ENCODE measurements around the gene DCDC1. TPM values are rescaled to one million over a fixed set of nuclear protein-coding genes. Genes with fewer than 3 reads are reported as not detected.

Gene DCDC1
- total and polyA plus RNA-seq, 2 donors, result 0.25 to 0.28 TPM

- no peaks in the 10 kb centered on the region for H3K36me3 ChIP-seq (ENCODE audit: control insufficient read depth in 2 of 2, insufficient read depth in 2 of 2, low read length in 1 of 2)
- H3K4me3 ChIP-seq (ENCODE audit: low read length in 2 of 2), result no peak overlapping the region
- no peaks in the 10 kb centered on the region for H3K9me3 ChIP-seq (ENCODE audit: control insufficient read depth in 2 of 2, insufficient read depth in 1 of 2, low read length in 1 of 2)
- H3K27me3 ChIP-seq (ENCODE audit: control insufficient read depth in 2 of 2, insufficient read depth in 1 of 2, low read length in 1 of 2), result no peaks in the 10 kb centered on the region
- no peak overlapping the region for H3K27ac ChIP-seq (ENCODE audit: low read depth in 1 of 2, low read length in 1 of 2)
- no peaks in the 10 kb centered on the region for H3K4me1 ChIP-seq (ENCODE audit: control insufficient read depth in 2 of 2, insufficient read depth in 2 of 2, low read length in 2 of 2)
- no peak for DNase-seq (ENCODE audit: low read depth in 6 of 9, low spot score in 9 of 9)
- WGBS, result 93% methylated on average over 6 of the region's 6 CpGs
Measured at GRCh38 chr11:31132531-31133421, 236.8 kb downstream of the DCDC1 start.

- no peak overlapping the region for H3K4me3 ChIP-seq (ENCODE audit: low read length in 2 of 2)
- no peaks in the 10 kb centered on the region for H3K36me3 ChIP-seq (ENCODE audit: control insufficient read depth in 2 of 2, insufficient read depth in 2 of 2, low read length in 1 of 2)
- no peaks in the 10 kb centered on the region for H3K27me3 ChIP-seq (ENCODE audit: control insufficient read depth in 2 of 2, insufficient read depth in 1 of 2, low read length in 1 of 2)
- no peaks in the 10 kb centered on the region for H3K4me1 ChIP-seq (ENCODE audit: control insufficient read depth in 2 of 2, insufficient read depth in 2 of 2, low read length in 2 of 2)
- no peaks in the 10 kb centered on the region for H3K9me3 ChIP-seq (ENCODE audit: control insufficient read depth in 2 of 2, insufficient read depth in 1 of 2, low read length in 1 of 2)
- no peak for DNase-seq (ENCODE audit: low read depth in 6 of 9, low spot score in 9 of 9)
- 40% methylated on average over 1 of the region's 1 CpG for WGBS
- no peak overlapping the region for H3K27ac ChIP-seq (ENCODE audit: low read depth in 1 of 2, low read length in 1 of 2)
Measured at GRCh38 chr11:31131760-31132159, 237.8 kb downstream of the DCDC1 start.

GRCh38 chr11:31127290-31127689 is 242.2 kb downstream of the DCDC1 start:
- Histone ChIP-seq H3K27me3 (ENCODE audit: control insufficient read depth in 2 of 2, insufficient read depth in 1 of 2, low read length in 1 of 2) (no peaks in the 10 kb centered on the region), H3K9me3 (ENCODE audit: control insufficient read depth in 2 of 2, insufficient read depth in 1 of 2, low read length in 1 of 2) (no peaks in the 10 kb centered on the region), H3K36me3 (ENCODE audit: control insufficient read depth in 2 of 2, insufficient read depth in 2 of 2, low read length in 1 of 2) (no peaks in the 10 kb centered on the region), H3K27ac (ENCODE audit: low read depth in 1 of 2, low read length in 1 of 2) (no peak overlapping the region), H3K4me3 (ENCODE audit: low read length in 2 of 2) (no peak overlapping the region), H3K4me1 (ENCODE audit: control insufficient read depth in 2 of 2, insufficient read depth in 2 of 2, low read length in 2 of 2) (no peaks in the 10 kb centered on the region)
- 81% methylated on average over 3 of the region's 3 CpGs for WGBS
- no peak for DNase-seq (ENCODE audit: low read depth in 6 of 9, low spot score in 9 of 9)

GRCh38 chr11:31120428-31120827 is 249.1 kb downstream of the DCDC1 start:
- WGBS, result 98% methylated on average over 1 of the region's 1 CpG
- H3K27ac ChIP-seq (ENCODE audit: low read depth in 1 of 2, low read length in 1 of 2), result no peak overlapping the region
- no peak overlapping the region for H3K4me3 ChIP-seq (ENCODE audit: low read length in 2 of 2)
- no peak for DNase-seq (ENCODE audit: low read depth in 6 of 9, low spot score in 9 of 9)
- no peaks in the 10 kb centered on the region for H3K9me3 ChIP-seq (ENCODE audit: control insufficient read depth in 2 of 2, insufficient read depth in 1 of 2, low read length in 1 of 2)
- no peaks in the 10 kb centered on the region for H3K27me3 ChIP-seq (ENCODE audit: control insufficient read depth in 2 of 2, insufficient read depth in 1 of 2, low read length in 1 of 2)
- H3K4me1 ChIP-seq (ENCODE audit: control insufficient read depth in 2 of 2, insufficient read depth in 2 of 2, low read length in 2 of 2), result no peaks in the 10 kb centered on the region
- no peaks in the 10 kb centered on the region for H3K36me3 ChIP-seq (ENCODE audit: control insufficient read depth in 2 of 2, insufficient read depth in 2 of 2, low read length in 1 of 2)

- 93% methylated on average over 6 of the region's 6 CpGs for WGBS
- H3K4me1 ChIP-seq (ENCODE audit: control insufficient read depth in 2 of 2, insufficient read depth in 2 of 2, low read length in 2 of 2), result no peaks in the 10 kb centered on the region
Measured at GRCh38 chr11:31118566-31118965, 251.0 kb downstream of the DCDC1 start.

GRCh38 chr11:31117038-31117437 is 252.5 kb downstream of the DCDC1 start:
- Histone ChIP-seq H3K27me3 (ENCODE audit: control insufficient read depth in 2 of 2, insufficient read depth in 1 of 2, low read length in 1 of 2) (no peaks in the 10 kb centered on the region), H3K27ac (ENCODE audit: low read depth in 1 of 2, low read length in 1 of 2) (no peak overlapping the region), H3K4me1 (ENCODE audit: control insufficient read depth in 2 of 2, insufficient read depth in 2 of 2, low read length in 2 of 2) (no peaks in the 10 kb centered on the region), H3K36me3 (ENCODE audit: control insufficient read depth in 2 of 2, insufficient read depth in 2 of 2, low read length in 1 of 2) (no peaks in the 10 kb centered on the region), H3K9me3 (ENCODE audit: control insufficient read depth in 2 of 2, insufficient read depth in 1 of 2, low read length in 1 of 2) (no peaks in the 10 kb centered on the region), H3K4me3 (ENCODE audit: low read length in 2 of 2) (no peak overlapping the region)
- no peak for DNase-seq (ENCODE audit: low read depth in 6 of 9, low spot score in 9 of 9)
- 88% methylated on average over 2 of the region's 2 CpGs for whole genome bisulfite sequencing

More at GRCh38 chr11:31118566-31118965, 251.0 kb downstream of the DCDC1 start:
- Histone ChIP-seq H3K4me3 (ENCODE audit: low read length in 2 of 2) (no peak overlapping the region), H3K36me3 (ENCODE audit: control insufficient read depth in 2 of 2, insufficient read depth in 2 of 2, low read length in 1 of 2) (no peaks in the 10 kb centered on the region), H3K27ac (ENCODE audit: low read depth in 1 of 2, low read length in 1 of 2) (no peak overlapping the region), H3K9me3 (ENCODE audit: control insufficient read depth in 2 of 2, insufficient read depth in 1 of 2, low read length in 1 of 2) (no peaks in the 10 kb centered on the region), H3K27me3 (ENCODE audit: control insufficient read depth in 2 of 2, insufficient read depth in 1 of 2, low read length in 1 of 2) (no peaks in the 10 kb centered on the region)
- no peak for DNase-seq (ENCODE audit: low read depth in 6 of 9, low spot score in 9 of 9)

GRCh38 chr11:31114442-31114841 is 255.1 kb downstream of the DCDC1 start:
- H3K27me3 ChIP-seq (ENCODE audit: control insufficient read depth in 2 of 2, insufficient read depth in 1 of 2, low read length in 1 of 2), result no peaks in the 10 kb centered on the region
- no peaks in the 10 kb centered on the region for H3K4me1 ChIP-seq (ENCODE audit: control insufficient read depth in 2 of 2, insufficient read depth in 2 of 2, low read length in 2 of 2)
- peak overlapping the region in 1 of 2 donors; percentile 58 for H3K27ac ChIP-seq (ENCODE audit: low read depth in 1 of 2, low read length in 1 of 2)
- 88% methylated on average over 2 of the region's 2 CpGs for WGBS
- peak in 1 of 9 donors; percentile 8 for DNase-seq (ENCODE audit: low read depth in 6 of 9, low spot score in 9 of 9)
- no peak overlapping the region for H3K4me3 ChIP-seq (ENCODE audit: low read length in 2 of 2)
- H3K36me3 ChIP-seq (ENCODE audit: control insufficient read depth in 2 of 2, insufficient read depth in 2 of 2, low read length in 1 of 2), result no peaks in the 10 kb centered on the region
- no peaks in the 10 kb centered on the region for H3K9me3 ChIP-seq (ENCODE audit: control insufficient read depth in 2 of 2, insufficient read depth in 1 of 2, low read length in 1 of 2)

- H3K9me3 ChIP-seq (ENCODE audit: control insufficient read depth in 2 of 2, insufficient read depth in 1 of 2, low read length in 1 of 2), result no peaks in the 10 kb centered on the region
- H3K27ac ChIP-seq (ENCODE audit: low read depth in 1 of 2, low read length in 1 of 2), result no peak overlapping the region
- H3K4me3 ChIP-seq (ENCODE audit: low read length in 2 of 2), result no peak overlapping the region
- 76% methylated on average over 4 of the region's 4 CpGs for WGBS
- no peaks in the 10 kb centered on the region for H3K36me3 ChIP-seq (ENCODE audit: control insufficient read depth in 2 of 2, insufficient read depth in 2 of 2, low read length in 1 of 2)
- no peaks in the 10 kb centered on the region for H3K27me3 ChIP-seq (ENCODE audit: control insufficient read depth in 2 of 2, insufficient read depth in 1 of 2, low read length in 1 of 2)
- DNase-seq (ENCODE audit: low read depth in 6 of 9, low spot score in 9 of 9), result peak in 1 of 9 donors; percentile 2
- no peaks in the 10 kb centered on the region for H3K4me1 ChIP-seq (ENCODE audit: control insufficient read depth in 2 of 2, insufficient read depth in 2 of 2, low read length in 2 of 2)
Measured at GRCh38 chr11:31110830-31111229, 258.7 kb downstream of the DCDC1 start.

GRCh38 chr11:31109446-31109845 is 260.1 kb downstream of the DCDC1 start:
- DNase-seq (ENCODE audit: low read depth in 6 of 9, low spot score in 9 of 9), result no peak
- Histone ChIP-seq H3K9me3 (ENCODE audit: control insufficient read depth in 2 of 2, insufficient read depth in 1 of 2, low read length in 1 of 2) (no peaks in the 10 kb centered on the region), H3K36me3 (ENCODE audit: control insufficient read depth in 2 of 2, insufficient read depth in 2 of 2, low read length in 1 of 2) (no peaks in the 10 kb centered on the region), H3K27ac (ENCODE audit: low read depth in 1 of 2, low read length in 1 of 2) (no peak overlapping the region), H3K4me1 (ENCODE audit: control insufficient read depth in 2 of 2, insufficient read depth in 2 of 2, low read length in 2 of 2) (no peaks in the 10 kb centered on the region), H3K27me3 (ENCODE audit: control insufficient read depth in 2 of 2, insufficient read depth in 1 of 2, low read length in 1 of 2) (no peaks in the 10 kb centered on the region), H3K4me3 (ENCODE audit: low read length in 2 of 2) (no peak overlapping the region)
- 95% methylated on average over 3 of the region's 3 CpGs for WGBS
